ENCODE measurements around the gene LHFPL3.

DNA sequence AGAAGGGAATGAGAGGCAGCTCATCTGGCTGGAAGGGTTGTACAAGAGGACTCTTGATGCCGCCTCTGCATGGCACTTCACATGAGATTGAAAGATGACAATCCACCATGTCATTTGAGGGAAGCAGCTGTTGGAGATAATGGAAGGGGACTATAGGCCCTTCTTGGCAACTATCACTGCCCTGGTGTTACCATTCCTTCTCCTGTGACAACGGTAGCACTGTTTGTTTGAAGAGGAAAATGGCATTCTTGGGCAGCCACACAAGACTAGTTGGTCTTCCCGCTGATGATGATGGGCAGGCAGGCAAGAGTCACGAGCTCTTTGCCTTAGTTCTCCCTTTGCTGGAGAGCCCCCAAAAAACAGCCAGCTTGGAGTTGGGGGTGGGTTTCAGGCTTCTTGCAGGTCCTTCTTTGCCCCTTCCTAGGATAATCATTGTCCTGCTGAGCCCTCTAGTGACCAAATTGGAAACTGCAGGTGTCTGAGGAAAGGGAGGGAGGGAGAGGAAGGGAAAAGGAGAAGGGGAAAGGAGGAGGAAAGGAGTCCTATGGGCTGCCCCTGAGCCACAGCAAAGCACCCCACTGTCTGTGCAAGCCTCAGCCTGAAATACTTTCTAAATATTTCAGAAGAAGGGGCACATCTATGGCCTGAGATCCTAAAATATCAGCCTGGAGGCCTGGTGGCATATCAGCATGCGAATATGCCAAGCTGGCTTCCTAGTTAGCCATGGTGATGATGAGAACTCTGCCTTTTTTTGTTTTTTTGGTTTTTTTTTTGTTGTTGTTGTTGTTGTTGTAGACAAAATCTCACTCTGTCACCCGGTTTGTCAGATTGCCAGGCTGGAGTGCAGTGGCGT lies 520.0 kb downstream of the LHFPL3 start:
- TF ChIP-seq, protein P1, sequence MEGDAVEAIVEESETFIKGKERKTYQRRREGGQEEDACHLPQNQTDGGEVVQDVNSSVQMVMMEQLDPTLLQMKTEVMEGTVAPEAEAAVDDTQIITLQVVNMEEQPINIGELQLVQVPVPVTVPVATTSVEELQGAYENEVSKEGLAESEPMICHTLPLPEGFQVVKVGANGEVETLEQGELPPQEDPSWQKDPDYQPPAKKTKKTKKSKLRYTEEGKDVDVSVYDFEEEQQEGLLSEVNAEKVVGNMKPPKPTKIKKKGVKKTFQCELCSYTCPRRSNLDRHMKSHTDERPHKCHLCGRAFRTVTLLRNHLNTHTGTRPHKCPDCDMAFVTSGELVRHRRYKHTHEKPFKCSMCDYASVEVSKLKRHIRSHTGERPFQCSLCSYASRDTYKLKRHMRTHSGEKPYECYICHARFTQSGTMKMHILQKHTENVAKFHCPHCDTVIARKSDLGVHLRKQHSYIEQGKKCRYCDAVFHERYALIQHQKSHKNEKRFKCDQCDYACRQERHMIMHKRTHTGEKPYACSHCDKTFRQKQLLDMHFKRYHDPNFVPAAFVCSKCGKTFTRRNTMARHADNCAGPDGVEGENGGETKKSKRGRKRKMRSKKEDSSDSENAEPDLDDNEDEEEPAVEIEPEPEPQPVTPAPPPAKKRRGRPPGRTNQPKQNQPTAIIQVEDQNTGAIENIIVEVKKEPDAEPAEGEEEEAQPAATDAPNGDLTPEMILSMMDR (IDR thresholded peaks at IDR 0.05; ENCODE audit: low read length), result peak; percentile 99
- TF ChIP-seq EZH2 (IDR thresholded peaks at IDR 0.05; ENCODE audit: borderline replicate concordance, low read length), result no peak

Data from OCI-LY1 (cell line).